MM.1S (cell line): ENCODE measurements around the gene PDPR.

Experiments
- DNase-seq: peaks from one replicate; pipeline ENCODE4 v3.0.0-alpha.2; 2015
- H2AFZ ChIP-seq: fragments of 300-600 bp; sonication (generic); 2 replicates; pipeline ENCODE4 v1.6.0; 2016; ENCODE audit warnings: antibody characterized with exemption, low read length
- H3F3A ChIP-seq: fragments of 300-600 bp; sonication (generic); 2 replicates; pipeline ENCODE4 v1.6.1; 2016; ENCODE audit warnings: mild to moderate bottlenecking, antibody characterized with exemption, low read length, moderate library complexity, mixed read lengths; ENCODE audit not compliant: insufficient read depth
- H3K27ac ChIP-seq: fragments of 300-600 bp; sonication (generic); 2 replicates; pipeline ENCODE4 v1.5.1; 2016; ENCODE audit warnings: mild to moderate bottlenecking, low read length
- H3K27me3 ChIP-seq: fragments of 300-600 bp; sonication (generic); replicated peaks from 2 replicates; pipeline ENCODE4 v1.6.0; 2016; ENCODE audit warnings: low read length; ENCODE audit not compliant: insufficient read depth
- H3K36me3 ChIP-seq: fragments of 300-600 bp; sonication (generic); replicated peaks from 2 replicates; pipeline ENCODE4 v1.6.1; 2016; ENCODE audit warnings: mild to moderate bottlenecking, low read length, mixed read lengths; ENCODE audit not compliant: insufficient read depth
- H3K4me1 ChIP-seq: fragments of 300-600 bp; sonication (generic); 2 replicates; pipeline ENCODE4 v1.6.1; 2016; ENCODE audit warnings: low read length, mixed read lengths
- H3K4me2 ChIP-seq: fragments of 300-600 bp; sonication (generic); 2 replicates; pipeline ENCODE4 v1.6.0; 2016; ENCODE audit warnings: low read depth, low read length
- H3K4me3 ChIP-seq: fragments of 300-600 bp; sonication (generic); 2 replicates; pipeline ENCODE4 v1.5.1; 2016; ENCODE audit warnings: low read length, mixed read lengths
- H3K79me2 ChIP-seq: fragments of 300-600 bp; sonication (generic); 2 replicates; pipeline ENCODE4 v1.6.1; 2016; ENCODE audit warnings: mixed run types, low read length, mixed read lengths
- H3K9ac ChIP-seq: fragments of 300-600 bp; sonication (generic); 2 replicates; pipeline ENCODE4 v1.6.1; 2016; ENCODE audit warnings: low read length, mixed read lengths
- H3K9me2 ChIP-seq: fragments of 300-600 bp; sonication (generic); replicated peaks from 2 replicates; pipeline ENCODE4 v1.6.1; 2016; ENCODE audit warnings: mild to moderate bottlenecking, low read length, mixed read lengths; ENCODE audit not compliant: insufficient read depth
- H3K9me3 ChIP-seq: fragments of 300-600 bp; sonication (generic); replicated peaks from 2 replicates; pipeline ENCODE4 v1.6.1; 2016; ENCODE audit warnings: mild to moderate bottlenecking, low read length, mixed read lengths; ENCODE audit not compliant: insufficient read depth
- H4K20me1 ChIP-seq: fragments of 300-600 bp; sonication (generic); 2 replicates; pipeline ENCODE4 v1.6.1; 2016; ENCODE audit warnings: mild to moderate bottlenecking, low read length, moderate library complexity, mixed read lengths; ENCODE audit not compliant: insufficient read depth
- CTCF ChIP-seq: fragments of 300-600 bp; sonication (generic); IDR thresholded peaks from 2 replicates; pipeline ENCODE4 v1.5.1; 2016; ENCODE audit warnings: antibody characterized with exemption, low read length, mixed read lengths
- EZH2 ChIP-seq: fragments of 300-600 bp; sonication (generic); optimal IDR thresholded peaks from 2 replicates; pipeline ENCODE3; 2017; ENCODE audit warnings: low read depth, mild to moderate bottlenecking, antibody characterized with exemption, low read length, mixed read lengths
- EZH2phosphoT487 ChIP-seq: fragments of 300-600 bp; sonication (generic); IDR thresholded peaks from 2 replicates; pipeline ENCODE4 v1.6.1; 2018; ENCODE audit warnings: antibody characterized with exemption, low read length

The PDPR gene

GRCh38 chr16:70156207-70156978 is 42.3 kb downstream of the PDPR start:
- no peak overlapping the region for H3K4me3 ChIP-seq
- no peaks in the 10 kb centered on the region for H4K20me1 ChIP-seq
- no peaks in the 10 kb centered on the region for H3K27me3 ChIP-seq
- H3K4me1 ChIP-seq = no peaks in the 10 kb centered on the region
- H3K9ac ChIP-seq = no peak overlapping the region
- no peaks in the 10 kb centered on the region for H3K9me2 ChIP-seq
- H2AFZ ChIP-seq = no peak overlapping the region
- DNase-seq = no peak
- no peaks in the 10 kb centered on the region for H3F3A ChIP-seq
- H3K36me3 ChIP-seq = peaks cover 6% of the 10 kb centered on the region; the same call in 1 of the 2 replicates
- no peak overlapping the region for H3K4me2 ChIP-seq
- no peak for TF ChIP-seq CTCF
- no peak for TF ChIP-seq EZH2
- no peak for TF ChIP-seq EZH2phosphoT487
- no peaks in the 10 kb centered on the region for H3K9me3 ChIP-seq
- H3K79me2 ChIP-seq = no peaks in the 10 kb centered on the region
- H3K27ac ChIP-seq = no peak overlapping the region

GRCh38 chr16:70157105-70157476 is 43.0 kb downstream of the PDPR start:
- TF ChIP-seq CTCF = no peak
- TF ChIP-seq EZH2phosphoT487 = no peak
- TF ChIP-seq EZH2 = no peak
- no peaks in the 10 kb centered on the region for H3K27me3 ChIP-seq
- H3K4me1 ChIP-seq = no peaks in the 10 kb centered on the region
- H3K9me3 ChIP-seq = no peaks in the 10 kb centered on the region
- no peak overlapping the region for H2AFZ ChIP-seq
- no peak overlapping the region for H3K4me2 ChIP-seq
- no peak for DNase-seq
- no peaks in the 10 kb centered on the region for H3K79me2 ChIP-seq
- no peaks in the 10 kb centered on the region for H4K20me1 ChIP-seq
- no peaks in the 10 kb centered on the region for H3K9me2 ChIP-seq
- peaks cover 6% of the 10 kb centered on the region; the same call in 1 of the 2 replicates for H3K36me3 ChIP-seq
- H3K9ac ChIP-seq = no peak overlapping the region
- no peak overlapping the region for H3K4me3 ChIP-seq
- no peaks in the 10 kb centered on the region for H3F3A ChIP-seq
- no peak overlapping the region for H3K27ac ChIP-seq

GRCh38 chr16:70157477-70158260 is 43.5 kb downstream of the PDPR start:
- Histone ChIP-seq H2AFZ (no peak overlapping the region), H3K4me1 (no peaks in the 10 kb centered on the region), H3K9me3 (no peaks in the 10 kb centered on the region), H3F3A (no peaks in the 10 kb centered on the region), H4K20me1 (no peaks in the 10 kb centered on the region), H3K9me2 (no peaks in the 10 kb centered on the region), H3K36me3 (peaks cover 6% of the 10 kb centered on the region; the same call in 1 of the 2 replicates), H3K27ac (no peak overlapping the region), H3K4me3 (no peak overlapping the region), H3K79me2 (no peaks in the 10 kb centered on the region), H3K4me2 (no peak overlapping the region), H3K27me3 (no peaks in the 10 kb centered on the region), H3K9ac (no peak overlapping the region)
- TF ChIP-seq EZH2 (no peak), EZH2phosphoT487 (no peak), CTCF (no peak)
- DNase-seq = no peak
